ENCODE measurements around the gene LHFPL2.
"Not testable (repeated sequence)": the region's sequence is repeated elsewhere in the genome, so short reads cannot be mapped to it uniquely, and the experiment has no call there.

The LHFPL2 gene

DNA sequence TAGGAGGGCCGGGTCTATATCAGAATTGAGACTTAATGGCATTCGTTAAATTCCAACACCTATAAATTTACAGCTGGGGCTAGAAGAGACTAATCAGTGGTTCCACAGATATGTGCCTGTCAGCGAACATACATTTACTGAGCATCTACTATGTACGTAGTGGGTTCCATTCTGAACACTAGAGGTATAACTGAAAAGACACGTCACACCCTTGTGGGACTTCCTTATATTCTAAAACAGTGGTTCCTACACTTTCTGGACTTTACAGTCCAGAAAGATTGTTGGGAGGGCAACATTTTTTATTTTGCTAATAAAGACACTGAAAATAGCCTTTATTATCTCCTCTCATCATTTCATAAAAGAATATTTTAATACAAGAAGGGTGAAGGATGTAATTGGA lies 147.7 kb downstream of the LHFPL2 start:
- DNase-seq (ENCODE audit: low read depth), result no peak

DNA sequence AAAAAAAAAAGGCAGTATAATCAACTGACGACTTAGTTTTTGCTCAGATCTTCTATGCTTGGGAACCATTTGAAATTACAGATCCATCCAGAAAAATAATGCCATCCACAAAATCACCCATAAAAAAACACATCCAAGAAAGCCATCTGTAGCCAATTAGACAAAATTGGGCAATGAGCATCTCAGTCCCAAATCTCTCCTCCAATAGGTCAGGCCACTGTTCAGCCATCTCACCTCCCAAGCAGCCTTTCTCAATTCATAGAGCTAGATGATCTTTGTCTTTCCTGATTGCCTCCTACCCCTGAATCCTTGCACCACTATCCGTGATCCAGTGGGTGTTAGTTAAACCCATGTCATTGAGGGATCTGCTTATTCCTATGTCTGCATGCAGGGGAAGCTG lies 148.5 kb downstream of the LHFPL2 start:
- no peak for DNase-seq (ENCODE audit: low read depth)

- no peak for DNase-seq (ENCODE audit: low read depth)
Measured at GRCh38 chr5:78499485-78499884, 149.1 kb downstream of the LHFPL2 start.

- no peak for DNase-seq (ENCODE audit: low read depth)
Measured at GRCh38 chr5:78497573-78498533, 150.7 kb downstream of the LHFPL2 start.

GRCh38 chr5:78496373-78496772 lies 152.2 kb downstream of the LHFPL2 start:
- no peak for DNase-seq (ENCODE audit: low read depth)

DNA sequence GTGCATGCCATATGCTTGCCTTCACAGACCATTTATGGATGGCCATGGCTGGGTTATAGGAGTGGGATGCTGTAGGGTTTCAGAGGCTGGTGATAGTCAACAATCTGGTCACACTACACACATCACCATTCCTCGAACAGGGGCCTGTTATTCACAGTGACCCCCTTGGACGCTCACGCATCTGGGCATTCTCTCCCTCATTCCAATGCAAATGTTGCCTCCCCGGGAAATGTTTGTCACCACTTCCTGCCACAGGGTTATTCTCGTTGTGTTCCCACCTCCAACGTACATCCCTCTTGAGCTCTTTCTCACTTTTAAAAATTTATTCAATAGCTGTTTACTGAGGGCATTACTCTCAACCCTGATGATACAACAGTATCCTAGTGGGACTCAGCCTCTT lies 152.8 kb downstream of the LHFPL2 start:
- no peak for DNase-seq (ENCODE audit: low read depth)

GRCh38 chr5:78492650-78493049 lies 155.9 kb downstream of the LHFPL2 start:
- DNase-seq (ENCODE audit: low read depth), result no peak

DNA sequence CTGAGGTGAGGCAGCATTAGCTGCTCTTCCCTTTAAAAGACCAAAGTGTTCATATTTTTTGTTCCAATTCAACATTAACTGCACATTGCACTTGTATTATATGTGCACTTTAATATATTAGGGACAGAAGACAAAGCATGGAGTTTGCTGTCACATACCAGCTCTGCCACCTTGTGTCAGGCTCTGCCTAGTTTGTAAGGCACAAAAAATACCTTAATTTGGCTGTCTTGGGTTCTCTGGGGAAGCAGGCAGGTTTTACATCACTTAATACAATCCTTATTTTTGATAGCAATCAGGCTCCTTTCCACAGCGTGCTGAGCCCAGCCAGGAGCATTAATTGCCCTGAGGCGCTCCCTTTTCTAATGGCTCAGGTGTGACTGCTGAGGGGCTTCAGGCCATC lies 156.3 kb downstream of the LHFPL2 start:
- no peak for DNase-seq (ENCODE audit: low read depth)

- no peak for DNase-seq (ENCODE audit: low read depth)
Measured at GRCh38 chr5:78490709-78491485, 157.7 kb downstream of the LHFPL2 start.

DNA sequence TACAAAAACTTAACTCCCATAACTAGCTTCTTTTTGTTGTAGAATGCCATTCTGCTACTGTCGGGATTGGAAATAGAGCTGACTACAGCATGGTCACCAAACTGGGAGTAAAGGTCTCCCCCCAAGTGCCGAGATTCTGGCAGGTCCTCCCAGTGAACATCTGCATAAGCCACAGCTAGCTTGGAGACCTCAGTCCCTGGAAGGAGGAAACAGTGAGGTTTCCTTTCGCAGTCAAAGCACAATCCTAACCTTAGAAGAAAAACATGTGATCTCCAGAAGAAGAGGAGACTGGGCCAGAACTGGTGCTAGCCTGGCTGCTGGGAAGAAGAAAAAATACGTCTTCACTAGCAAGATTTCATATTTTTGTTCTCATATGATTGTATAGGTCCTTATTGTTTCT lies 160.7 kb downstream of the LHFPL2 start:
- no peak for DNase-seq (ENCODE audit: low read depth)

DNA sequence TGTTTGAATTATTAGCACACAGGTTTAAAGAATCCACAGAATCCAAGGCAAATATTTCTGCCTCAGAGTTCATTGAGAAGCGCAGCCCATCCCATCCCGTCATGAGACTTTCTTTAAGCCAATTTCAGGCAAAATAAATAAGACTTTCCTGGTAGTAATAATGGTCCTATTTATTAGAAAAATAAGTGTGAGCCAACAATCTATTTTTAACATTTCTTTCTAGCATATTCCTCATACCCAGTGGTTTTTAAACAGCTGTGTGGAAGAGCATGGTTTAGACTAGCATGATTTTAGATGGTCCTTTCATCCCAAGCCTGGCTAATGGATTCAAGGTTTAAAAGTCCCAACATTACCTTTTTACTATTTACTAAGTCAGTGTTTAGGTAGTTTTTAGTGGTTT lies 162.4 kb downstream of the LHFPL2 start:
- no peak for DNase-seq (ENCODE audit: low read depth)

DNA sequence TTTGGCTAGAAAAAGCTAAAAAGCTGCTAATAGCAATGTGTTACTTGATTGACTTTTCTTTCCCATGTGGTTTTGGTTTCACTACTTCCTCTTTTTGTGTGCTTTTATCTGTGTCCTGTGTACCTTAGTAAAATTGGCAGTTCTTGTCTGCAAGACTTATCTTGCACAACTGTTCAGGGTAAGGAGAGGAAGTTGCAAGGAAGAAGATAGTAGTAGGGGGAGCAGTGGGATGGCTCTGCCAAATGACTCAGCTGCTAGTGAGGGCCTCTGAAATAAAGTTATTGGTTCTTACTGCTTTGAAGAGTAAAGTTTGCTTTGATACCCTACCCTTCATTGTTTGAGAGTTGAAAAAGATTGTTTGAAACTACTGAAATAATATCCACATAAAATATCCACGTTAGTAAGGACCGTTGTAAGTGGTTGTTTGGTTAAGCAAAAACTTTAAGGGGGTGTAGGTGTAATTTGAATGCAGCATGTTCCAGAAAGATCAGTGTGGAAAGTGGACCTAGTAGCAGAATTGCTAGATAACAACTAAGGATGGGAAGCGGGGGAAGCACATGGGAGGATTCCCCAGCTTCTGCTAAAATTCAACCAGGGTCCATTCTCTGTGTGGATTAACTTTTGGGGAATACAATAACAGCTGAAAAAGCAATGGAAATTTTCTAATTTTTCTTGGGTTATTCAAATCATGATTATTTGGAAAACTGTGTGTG lies 164.6 kb downstream of the LHFPL2 start:
- no peak for DNase-seq (ENCODE audit: low read depth)

GRCh38 chr5:78482948-78483347 lies 165.6 kb downstream of the LHFPL2 start:
- no peak for DNase-seq (ENCODE audit: low read depth)

DNA sequence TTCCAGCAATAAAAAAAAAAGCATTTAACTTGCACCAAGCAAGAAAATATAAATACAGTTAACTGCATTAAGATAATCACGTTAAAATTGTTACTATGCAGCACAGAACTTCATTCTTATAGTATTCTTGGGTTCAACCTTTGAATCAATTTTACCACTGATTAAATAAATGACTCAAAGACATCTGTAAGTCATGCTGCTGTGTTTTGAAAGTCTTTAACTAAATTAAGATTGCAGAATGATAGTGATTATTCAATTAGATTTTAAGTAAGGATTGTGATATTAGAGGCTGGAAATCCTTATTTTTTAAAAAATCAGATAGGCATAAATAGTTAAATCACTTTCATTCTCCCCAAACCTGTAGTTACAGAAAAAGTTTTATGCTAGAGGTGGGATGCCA lies 171.8 kb downstream of the LHFPL2 start:
- no peak for DNase-seq (ENCODE audit: low read depth)

DNA sequence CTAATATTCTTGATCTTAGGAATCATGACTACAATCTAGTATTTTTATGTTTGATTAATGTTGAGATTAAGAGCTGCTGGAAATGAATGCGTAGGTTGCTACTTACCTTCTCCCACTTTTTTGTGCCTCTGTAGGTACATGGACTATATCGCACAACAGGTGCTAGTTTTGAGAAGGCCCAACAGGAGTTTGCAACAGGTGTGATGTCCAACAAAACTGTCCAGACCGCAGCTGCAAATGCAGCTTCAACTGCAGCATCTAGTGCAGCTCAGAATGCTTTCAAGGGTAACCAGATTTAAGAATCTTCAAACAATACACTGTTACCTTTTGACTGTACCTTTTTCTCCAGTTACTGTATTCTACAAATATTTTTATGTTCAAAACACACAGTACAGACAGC lies 173.2 kb downstream of the LHFPL2 start:
- no peak for DNase-seq (ENCODE audit: low read depth)

- DNase-seq (ENCODE audit: low read depth), result no peak
Measured at GRCh38 chr5:78473751-78474150, 174.8 kb downstream of the LHFPL2 start.

GRCh38 chr5:78472469-78473106 lies 176.0 kb downstream of the LHFPL2 start:
- DNase-seq (ENCODE audit: low read depth), result no peak

- DNase-seq (ENCODE audit: low read depth), result no peak
Measured at GRCh38 chr5:78471896-78472295, 176.7 kb downstream of the LHFPL2 start.

DNA sequence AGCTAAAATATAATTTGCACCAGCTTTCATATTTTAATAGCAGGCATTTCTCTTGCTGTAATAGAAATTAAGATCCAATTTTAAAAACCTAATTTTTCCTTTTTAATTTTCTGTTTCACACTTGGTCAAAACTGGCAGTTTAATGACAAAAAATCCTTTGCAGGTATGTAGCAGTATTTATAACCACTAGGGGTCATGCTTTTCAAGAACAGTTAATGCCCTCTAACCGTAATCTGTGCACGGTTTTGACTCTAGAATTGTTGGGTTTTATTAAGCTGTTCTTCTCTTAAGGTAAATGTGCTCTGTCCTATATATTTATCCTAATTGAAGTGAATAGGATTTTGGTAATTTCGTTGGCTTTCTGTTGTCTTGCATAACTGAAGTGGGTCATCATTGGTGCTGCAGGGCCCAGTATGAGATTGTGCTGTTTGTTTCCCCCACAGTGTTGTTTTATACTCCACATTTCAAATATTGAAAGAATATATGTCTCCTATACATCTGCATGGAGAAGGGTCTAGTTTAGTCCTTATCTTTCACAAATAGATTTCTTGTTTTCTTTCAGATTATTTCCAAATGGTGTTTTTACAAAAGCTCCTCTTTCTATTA lies 180.7 kb downstream of the LHFPL2 start:
- DNase-seq (ENCODE audit: low read depth), result no peak

DNA sequence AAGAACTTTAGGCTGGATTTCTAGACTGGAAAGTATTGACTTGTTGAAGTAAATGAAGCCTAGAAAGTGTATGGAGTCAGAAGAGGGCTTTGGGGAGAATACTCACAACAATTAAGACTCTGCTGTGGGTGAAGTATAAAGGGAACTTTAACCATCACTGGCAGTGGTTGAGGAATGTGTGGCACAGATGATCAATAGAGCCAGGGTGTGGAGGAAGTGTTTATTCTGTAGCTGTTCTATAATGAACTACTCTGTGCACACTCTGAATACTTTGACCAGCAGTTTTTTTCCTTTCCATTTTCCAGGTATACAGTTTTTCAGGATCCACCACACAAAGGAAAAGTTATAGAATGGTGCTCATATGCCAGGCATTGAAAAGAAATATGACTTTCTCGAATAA lies 181.4 kb downstream of the LHFPL2 start:
- no peak for DNase-seq (ENCODE audit: low read depth)

DNA sequence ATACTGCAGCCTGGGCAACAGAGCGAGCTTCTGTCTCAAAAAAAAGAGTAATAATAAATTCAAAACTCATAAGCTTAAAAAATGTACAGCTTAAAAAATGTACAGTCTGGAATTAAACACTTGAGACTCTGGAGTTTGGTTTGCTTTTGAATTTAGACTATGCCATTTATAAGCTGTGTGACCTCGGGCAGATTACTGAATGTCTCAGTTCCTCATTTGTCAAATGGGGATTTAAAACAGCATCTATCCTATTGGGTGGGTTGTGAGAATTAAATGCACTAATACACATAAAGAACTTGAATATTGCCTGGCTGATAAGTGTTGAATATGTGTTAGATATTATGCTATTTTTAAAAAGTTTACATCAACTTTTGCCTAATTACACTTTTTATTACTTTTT lies 189.7 kb downstream of the LHFPL2 start:
- DNase-seq (ENCODE audit: low read depth), result no peak

- not testable (repeated sequence) for DNase-seq (ENCODE audit: low read depth)
Measured at GRCh38 chr5:78457507-78457906, 191.1 kb downstream of the LHFPL2 start.

Data from activated gamma-delta T cell treated with anti-CD3 and anti-CD28 coated beads, Interleukin-2, amount 50 U/mL, for 16 hours (primary cell).